ENCODE results near the gene GOLGA6C.
"Not testable (repeated sequence)": the region's sequence is repeated elsewhere in the genome, so short reads cannot be mapped to it uniquely, and the experiment has no call there.

GOLGA6C gene

GRCh38 chr15:75232252-75232813, 25.8 kb upstream of the GOLGA6C start:
- Mint-ChIP-seq H3K4me1 (no peaks in the 10 kb centered on the region), H3K9me3 (no peaks in the 10 kb centered on the region), H3K36me3 (no peaks in the 10 kb centered on the region), H3K4me3 (no peak overlapping the region), H3K27me3 (peaks cover 39 to 42% of the 10 kb centered on the region in 2 donors), H3K27ac (no peak overlapping the region)
- ATAC-seq (replicated peaks) (no peak), DNase-seq (no peak)

DNA sequence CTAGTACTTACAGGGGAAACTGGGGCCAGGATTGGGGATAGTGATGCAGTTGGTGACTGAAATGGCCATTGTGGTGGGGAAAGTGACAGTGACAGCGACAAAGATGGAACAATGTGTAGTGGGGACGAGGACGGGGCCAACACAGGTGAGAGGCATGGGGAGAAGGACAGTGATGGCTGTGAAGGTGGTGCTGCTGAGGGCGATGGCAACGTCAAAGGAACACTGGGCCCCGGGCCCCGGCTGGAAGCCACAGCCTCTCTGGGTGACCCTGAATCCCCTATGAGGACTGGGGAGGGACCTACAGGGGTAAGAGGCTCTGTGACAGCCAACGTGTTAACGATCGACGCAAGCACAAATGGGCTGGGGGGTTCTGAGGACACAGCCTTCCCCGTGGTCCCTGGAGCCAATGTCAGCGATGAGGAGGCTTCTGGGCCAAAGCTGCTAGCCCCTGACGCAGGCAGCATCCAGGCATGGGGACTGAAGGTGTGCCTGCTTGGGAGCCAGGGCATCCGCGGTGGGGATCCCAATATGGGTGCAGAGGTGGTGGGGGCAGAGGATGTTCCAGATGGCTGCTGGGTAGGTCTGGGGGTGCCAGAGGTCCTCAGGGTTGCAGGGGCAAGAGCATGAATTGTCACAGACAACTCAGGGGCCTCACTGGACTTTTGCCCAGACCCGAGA, 25.2 kb upstream of the GOLGA6C start:
- H3K4me3 Mint-ChIP-seq, result no peak overlapping the region
- no peaks in the 10 kb centered on the region for H3K4me1 Mint-ChIP-seq
- H3K27ac Mint-ChIP-seq, result no peak overlapping the region
- H3K36me3 Mint-ChIP-seq, result no peaks in the 10 kb centered on the region
- ATAC-seq (replicated peaks), result no peak
- no peak for DNase-seq
- no peaks in the 10 kb centered on the region for H3K9me3 Mint-ChIP-seq
- peaks cover 39 to 42% of the 10 kb centered on the region in 2 donors for H3K27me3 Mint-ChIP-seq

DNA sequence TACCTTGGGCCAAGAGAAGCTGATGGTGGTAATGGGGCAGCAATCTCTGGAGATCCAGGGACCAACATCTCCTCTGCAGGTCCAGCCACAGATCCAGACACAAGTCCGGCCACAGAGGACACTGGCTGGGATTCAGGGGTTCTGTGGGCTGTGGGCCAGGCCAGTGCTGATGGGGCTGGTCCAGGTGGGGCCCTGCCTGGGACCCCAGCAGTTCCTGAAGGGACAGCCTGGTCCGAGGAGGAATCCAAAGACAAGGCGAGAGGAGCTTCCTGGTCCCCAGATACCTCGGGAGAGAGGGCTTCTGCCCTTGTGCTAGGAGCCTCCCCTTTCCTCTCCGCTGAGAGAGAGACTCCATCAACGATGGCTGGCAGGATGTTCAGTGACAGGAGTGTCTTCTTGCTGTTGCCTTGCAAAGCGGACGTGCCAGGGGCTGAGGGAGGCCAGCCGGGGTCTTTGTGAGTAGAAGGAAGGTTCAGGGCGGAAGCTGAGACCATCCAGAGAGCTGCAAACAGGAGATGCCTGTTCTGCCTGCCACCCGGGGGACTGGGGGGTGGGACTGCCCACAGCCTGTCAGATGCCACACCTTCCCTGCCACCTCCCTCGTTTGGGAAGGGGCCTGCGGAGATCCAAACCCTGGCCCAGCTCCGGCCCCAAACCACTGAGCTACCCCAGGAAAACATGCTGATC, 24.5 kb upstream of the GOLGA6C start:
- ATAC-seq (replicated peaks) (no peak), DNase-seq (no peak)
- Mint-ChIP-seq H3K27me3 (peaks cover 39 to 45% of the 10 kb centered on the region in 2 donors), H3K4me3 (no peak overlapping the region), H3K4me1 (no peaks in the 10 kb centered on the region), H3K9me3 (no peaks in the 10 kb centered on the region), H3K36me3 (no peaks in the 10 kb centered on the region), H3K27ac (no peak overlapping the region)

- DNase-seq, result no peak
Measured at GRCh38 chr15:75234191-75234810, 23.8 kb upstream of the GOLGA6C start.

DNA sequence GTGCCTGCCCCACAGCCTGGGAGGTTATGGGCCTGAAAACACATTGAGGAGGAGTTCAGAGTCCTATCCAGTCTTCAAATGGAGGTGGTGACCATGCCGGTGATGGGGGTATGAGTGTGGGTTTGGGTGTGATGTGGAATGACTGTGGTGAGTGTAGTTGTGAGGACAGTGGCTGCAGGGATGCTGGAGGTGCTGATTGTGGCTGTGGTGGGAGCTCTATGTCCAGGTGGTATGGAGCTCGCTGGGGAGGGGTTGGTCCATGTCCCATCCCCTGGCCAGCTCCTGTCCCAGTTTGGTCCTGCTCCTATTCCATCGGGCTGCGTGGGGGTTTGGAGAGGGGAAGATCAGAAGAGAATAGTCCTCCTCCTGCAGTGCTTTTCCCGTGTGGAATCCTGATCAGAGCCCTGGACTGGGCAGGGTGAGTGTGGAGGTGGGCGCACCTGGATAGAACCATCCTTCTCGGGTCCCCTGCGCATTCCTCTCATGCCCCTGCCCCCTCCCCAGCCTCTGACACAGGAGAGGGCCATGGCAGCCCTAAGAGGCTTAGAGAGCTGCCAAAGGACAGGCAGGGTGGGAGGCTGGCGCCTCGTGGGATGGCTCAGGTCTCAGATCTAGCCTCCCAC, 23.0 kb upstream of the GOLGA6C start:
- Mint-ChIP-seq H3K27me3 (peaks cover 51 to 60% of the 10 kb centered on the region in 2 donors), H3K4me3 (no peak overlapping the region), H3K9me3 (peaks cover 0 to 5% of the 10 kb centered on the region in 2 donors), H3K36me3 (no peaks in the 10 kb centered on the region), H3K27ac (no peak overlapping the region), H3K4me1 (peaks cover 3 to 5% of the 10 kb centered on the region in 2 donors)
- no peak for DNase-seq
- no peak for ATAC-seq (replicated peaks)

More at GRCh38 chr15:75234191-75234810, 23.8 kb upstream of the GOLGA6C start:
- H3K4me1 Mint-ChIP-seq, result peaks cover 0 to 2% of the 10 kb centered on the region in 2 donors
- peaks cover 43 to 52% of the 10 kb centered on the region in 2 donors for H3K27me3 Mint-ChIP-seq
- no peak for ATAC-seq (replicated peaks)
- H3K9me3 Mint-ChIP-seq, result no peaks in the 10 kb centered on the region
- no peaks in the 10 kb centered on the region for H3K36me3 Mint-ChIP-seq
- no peak overlapping the region for H3K27ac Mint-ChIP-seq
- H3K4me3 Mint-ChIP-seq, result no peak overlapping the region

GRCh38 chr15:75235760-75236729, 22.1 kb upstream of the GOLGA6C start:
- H3K36me3 Mint-ChIP-seq, result no peaks in the 10 kb centered on the region
- no peak overlapping the region for H3K4me3 Mint-ChIP-seq
- H3K4me1 Mint-ChIP-seq, result peaks cover 3 to 5% of the 10 kb centered on the region in 2 donors
- ATAC-seq (replicated peaks) (no peak), DNase-seq (no peak)
- H3K9me3 Mint-ChIP-seq, result peaks cover 0 to 5% of the 10 kb centered on the region in 2 donors
- H3K27ac Mint-ChIP-seq, result peak overlapping the region; percentile 56
- peaks cover 56 to 61% of the 10 kb centered on the region in 2 donors for H3K27me3 Mint-ChIP-seq

DNA sequence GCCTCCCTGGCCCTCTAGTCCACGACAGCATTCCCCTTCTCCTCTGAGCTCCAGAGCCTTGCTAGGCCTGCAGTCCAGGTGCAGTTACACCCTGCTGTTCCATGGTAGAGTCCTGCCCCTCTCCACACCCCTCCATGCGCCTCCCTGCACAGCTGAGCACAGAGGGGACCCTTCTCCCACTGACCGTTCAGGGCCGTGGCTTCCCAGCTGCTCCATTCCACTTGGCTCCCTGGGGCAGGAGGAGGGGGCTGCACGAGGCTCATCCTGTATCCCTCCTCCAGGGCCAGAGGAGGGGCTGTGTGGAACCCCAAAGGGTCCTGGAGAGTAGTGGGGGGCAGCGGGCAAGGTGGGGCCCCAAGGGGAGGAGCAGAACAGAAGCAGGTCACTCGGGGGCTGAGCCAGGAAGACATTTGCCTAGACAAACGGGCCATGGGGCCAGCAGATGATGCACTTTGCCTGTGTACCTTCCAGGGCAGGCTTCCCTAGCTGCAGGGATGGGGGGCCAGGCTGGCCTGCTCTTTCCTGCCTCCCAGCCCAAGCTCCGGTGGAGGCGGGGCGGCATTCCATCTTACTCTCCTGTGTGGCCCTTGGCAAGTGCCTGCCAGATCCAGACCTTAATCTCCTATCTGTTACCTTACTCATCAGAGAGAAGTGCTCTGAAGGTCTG, 20.7 kb upstream of the GOLGA6C start:
- peaks cover 0 to 5% of the 10 kb centered on the region in 2 donors for H3K9me3 Mint-ChIP-seq
- no peak overlapping the region for H3K27ac Mint-ChIP-seq
- H3K27me3 Mint-ChIP-seq, result peaks cover 45 to 57% of the 10 kb centered on the region in 2 donors
- peaks cover 3 to 5% of the 10 kb centered on the region in 2 donors for H3K4me1 Mint-ChIP-seq
- H3K36me3 Mint-ChIP-seq, result no peaks in the 10 kb centered on the region
- no peak overlapping the region for H3K4me3 Mint-ChIP-seq
- ATAC-seq (replicated peaks) (no peak), DNase-seq (no peak)

DNA sequence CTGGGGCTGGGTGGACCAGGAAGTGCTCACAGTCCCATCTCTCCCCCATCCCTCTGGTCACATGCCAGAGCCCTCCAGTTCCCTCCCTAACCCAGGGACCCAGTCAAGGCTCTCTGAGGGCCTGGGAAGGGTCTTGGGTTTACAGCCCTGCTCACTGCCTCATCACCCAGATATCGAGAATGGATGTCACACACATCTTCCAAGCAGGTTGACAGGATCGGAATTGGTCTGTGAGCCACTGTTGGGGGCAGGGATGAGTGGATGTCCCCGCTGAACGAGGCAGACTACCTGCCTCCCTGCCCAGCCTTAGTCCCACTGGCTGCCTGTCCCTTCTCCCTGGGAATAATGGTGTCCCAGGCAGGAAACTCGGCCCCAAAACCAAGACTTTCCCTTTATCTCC, 20.0 kb upstream of the GOLGA6C start:
- H3K9me3 Mint-ChIP-seq, result peaks cover 0 to 5% of the 10 kb centered on the region in 2 donors
- DNase-seq, result no peak
- no peak overlapping the region for H3K27ac Mint-ChIP-seq
- H3K36me3 Mint-ChIP-seq, result no peaks in the 10 kb centered on the region
- peaks cover 3 to 5% of the 10 kb centered on the region in 2 donors for H3K4me1 Mint-ChIP-seq
- H3K27me3 Mint-ChIP-seq, result peaks cover 38 to 52% of the 10 kb centered on the region in 2 donors
- H3K4me3 Mint-ChIP-seq, result no peak overlapping the region
- no peak for ATAC-seq (replicated peaks)

- H3K4me3 Mint-ChIP-seq; H3K27ac Mint-ChIP-seq; H3K36me3 Mint-ChIP-seq; H3K4me1 Mint-ChIP-seq; ATAC-seq (replicated peaks); H3K9me3 Mint-ChIP-seq; DNase-seq: not testable (repeated sequence)
- peaks cover 7 to 31% of the 10 kb centered on the region in 2 donors for H3K27me3 Mint-ChIP-seq
Measured at GRCh38 chr15:75245741-75246140, 12.4 kb upstream of the GOLGA6C start.

DNA sequence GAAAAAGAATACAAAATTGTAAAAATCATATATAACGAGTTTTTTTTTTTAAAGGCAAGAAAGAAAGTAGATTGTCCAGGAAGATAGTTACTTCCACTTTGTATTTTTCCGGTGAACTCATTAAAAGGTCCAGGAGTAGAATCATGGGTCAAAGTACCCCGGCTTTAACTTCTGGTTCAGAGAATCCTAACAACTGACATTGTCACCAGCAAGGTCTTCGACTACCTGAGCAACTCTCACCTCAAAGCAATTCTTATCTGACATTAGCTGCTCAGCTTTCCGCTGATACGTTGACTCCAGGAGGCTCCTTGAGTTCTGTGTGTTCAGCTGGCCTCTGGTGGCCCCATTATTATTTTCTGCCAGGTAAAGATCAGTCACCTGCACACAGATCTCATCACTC, 9.1 kb upstream of the GOLGA6C start:
- ATAC-seq (replicated peaks); DNase-seq; H3K4me3 Mint-ChIP-seq; H3K36me3 Mint-ChIP-seq; H3K27ac Mint-ChIP-seq; H3K9me3 Mint-ChIP-seq; H3K4me1 Mint-ChIP-seq: not testable (repeated sequence)
- peaks cover 16 to 38% of the 10 kb centered on the region in 2 donors for H3K27me3 Mint-ChIP-seq

DNA sequence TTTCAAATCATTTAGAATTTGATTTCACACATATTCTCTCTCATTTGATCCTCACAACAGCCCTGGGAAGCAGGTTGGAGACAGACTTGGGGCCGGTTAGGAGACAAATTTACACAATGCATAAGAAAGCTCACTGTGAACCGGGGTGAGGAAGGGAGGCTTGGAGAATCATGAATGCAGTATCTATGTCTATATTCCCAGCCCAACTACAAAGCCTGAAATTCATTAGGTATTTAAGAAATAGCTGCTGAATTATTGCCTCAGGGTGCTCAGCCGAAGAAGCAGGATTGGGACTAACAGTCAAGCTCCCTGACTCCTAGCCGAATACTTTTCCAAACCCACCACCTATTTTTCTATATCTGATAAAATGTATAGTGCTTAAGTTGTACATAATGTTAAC, 8.4 kb upstream of the GOLGA6C start:
- Mint-ChIP-seq H3K27me3 (peaks cover 16 to 38% of the 10 kb centered on the region in 2 donors), H3K9me3 (no peaks in the 10 kb centered on the region), H3K27ac (no peak overlapping the region), H3K4me1 (no peaks in the 10 kb centered on the region), H3K36me3 (no peaks in the 10 kb centered on the region), H3K4me3 (no peak overlapping the region)
- DNase-seq (no peak), ATAC-seq (replicated peaks) (no peak)

DNA sequence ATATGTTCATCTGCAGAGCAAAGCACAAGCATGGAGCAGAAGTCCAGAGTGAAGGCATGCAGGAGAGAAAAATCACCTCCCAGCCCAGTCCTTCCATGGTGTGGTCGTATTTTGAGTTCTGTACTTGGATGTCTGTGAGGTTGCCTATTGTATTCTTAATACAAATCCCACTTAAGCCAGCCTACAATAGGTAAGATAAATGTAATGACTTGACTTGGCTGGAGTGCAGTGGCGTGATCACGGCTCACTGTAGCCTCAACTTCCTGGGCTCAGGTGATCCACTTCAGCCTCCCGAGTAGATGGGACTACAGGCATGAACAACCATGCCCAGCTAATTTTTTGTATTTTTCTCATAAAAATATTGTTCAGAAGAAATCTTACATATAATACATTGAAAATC, 6.8 kb upstream of the GOLGA6C start:
- H3K27me3 Mint-ChIP-seq, result peaks cover 16 to 29% of the 10 kb centered on the region in 2 donors
- ATAC-seq (replicated peaks); H3K9me3 Mint-ChIP-seq; H3K4me3 Mint-ChIP-seq; H3K36me3 Mint-ChIP-seq; H3K4me1 Mint-ChIP-seq; DNase-seq; H3K27ac Mint-ChIP-seq: not testable (repeated sequence)

DNA sequence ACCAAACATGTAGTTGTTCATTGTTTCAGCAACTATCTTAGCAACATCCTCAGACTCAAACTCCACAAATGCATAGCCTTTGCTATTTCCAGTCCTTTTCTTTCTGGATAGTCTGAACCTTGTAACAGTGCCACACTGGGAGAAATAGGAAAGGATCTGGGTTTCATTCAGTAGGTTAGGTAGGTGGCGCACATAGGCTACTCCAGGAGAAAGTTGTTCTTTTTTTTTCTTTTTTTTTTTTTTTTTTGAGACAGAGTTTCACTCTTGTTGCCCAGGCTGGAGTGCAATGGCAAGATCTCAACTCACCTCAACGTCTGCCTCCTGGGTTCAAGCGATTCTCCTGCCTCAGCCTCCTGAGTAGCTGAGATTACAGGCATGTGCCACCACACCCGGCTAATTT, 5.8 kb upstream of the GOLGA6C start:
- H3K27me3 Mint-ChIP-seq, result peaks cover 16 to 29% of the 10 kb centered on the region in 2 donors
- H3K27ac Mint-ChIP-seq; H3K9me3 Mint-ChIP-seq; H3K36me3 Mint-ChIP-seq; DNase-seq; H3K4me3 Mint-ChIP-seq; ATAC-seq (replicated peaks); H3K4me1 Mint-ChIP-seq: not testable (repeated sequence)

All from stimulated activated naive B cell treated with anti-CD40 and anti-IgM and Interleukin-4, amounts not matched to agents 10 μg/mL and 1 μg/mL and 100 μg/mL, for 72 hours (primary cell).